GM11168 (cell line): ENCODE measurements around the gene COL5A1.

Source experiments
- in situ Hi-C: fragments of 300-500 bp; cut with MboI; formaldehyde crosslinking; loops from one replicate; pipeline ENCODE4 v1.12.0; 2022; ENCODE audit warnings: low sequenced_read_pairs; ENCODE audit not compliant: unreplicated experiment

The COL5A1 gene

DNA sequence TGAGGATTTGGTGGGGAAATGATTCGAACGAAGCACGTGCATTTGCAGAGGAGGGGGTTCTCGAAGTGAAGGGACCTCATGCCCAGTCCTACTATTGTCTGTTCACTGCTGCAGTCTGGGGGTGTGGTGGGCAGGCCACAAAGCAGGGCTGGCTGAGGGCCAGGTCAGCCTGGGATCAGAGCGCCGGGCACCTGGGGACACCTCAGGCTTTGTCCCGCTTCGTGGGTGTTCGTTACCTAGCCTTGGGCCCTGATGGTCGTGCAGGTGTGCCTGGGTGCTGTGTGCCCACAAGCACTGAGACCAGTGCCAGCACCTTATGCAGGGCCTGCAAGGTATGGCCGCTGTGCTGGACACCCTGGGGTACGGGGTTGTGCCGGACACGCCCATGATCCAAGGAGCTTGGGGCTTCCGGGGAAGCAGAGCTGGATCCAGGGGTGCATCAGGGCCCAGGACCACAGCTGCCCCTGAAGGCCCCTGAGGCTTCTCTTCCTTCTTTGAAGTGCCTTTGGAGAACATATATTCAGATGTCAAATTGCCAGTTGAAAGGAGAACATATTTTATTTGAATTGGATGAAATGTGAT is 80.6 kb downstream of the COL5A1 start:
- in situ Hi-C loops: no loop called here

GRCh38 chr9:134723037-134723436 is 81.4 kb downstream of the COL5A1 start:
- in situ Hi-C loops: no loop called here

DNA sequence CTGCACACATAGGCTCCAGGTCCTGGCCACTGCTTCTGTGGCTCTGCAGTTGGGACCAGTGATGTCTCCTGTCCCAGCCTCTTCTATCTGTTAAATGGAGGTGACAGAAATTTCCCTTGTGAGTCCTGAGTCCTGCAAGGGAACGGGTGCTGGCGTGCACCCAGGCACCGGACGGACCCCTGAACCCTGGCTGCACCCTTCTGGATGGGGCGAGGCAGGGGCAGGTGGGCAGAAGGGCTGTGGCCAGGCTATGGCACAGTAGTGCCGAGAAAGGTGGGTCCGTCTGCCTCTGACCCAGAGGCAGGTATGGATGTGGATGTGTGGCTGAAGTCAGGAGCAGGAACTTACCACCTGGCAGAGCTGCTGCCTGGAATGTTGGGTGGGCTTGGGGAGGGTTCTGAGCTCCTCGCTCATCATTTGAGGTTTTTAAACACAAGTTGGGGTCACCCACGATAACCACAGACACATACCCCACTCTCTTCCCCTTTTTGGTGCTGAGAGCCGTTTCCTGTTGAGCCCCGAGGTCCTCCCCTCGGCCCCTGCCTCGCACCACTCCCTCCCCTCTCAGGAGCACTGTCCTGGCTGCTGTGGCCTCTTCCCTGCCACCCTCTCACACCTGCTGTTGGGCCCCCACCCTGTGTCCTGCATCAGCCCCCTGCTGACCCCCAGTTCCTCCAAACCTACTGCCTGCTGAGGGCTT is 82.0 kb downstream of the COL5A1 start:
- in situ Hi-C loops: no loop called here

- in situ Hi-C loops: no loop called here
These were observed 82.8 kb downstream of the COL5A1 start for GRCh38 chr9:134724202-134724911.

GRCh38 chr9:134724912-134725604 is 83.5 kb downstream of the COL5A1 start:
- in situ Hi-C loops: no loop called here

DNA sequence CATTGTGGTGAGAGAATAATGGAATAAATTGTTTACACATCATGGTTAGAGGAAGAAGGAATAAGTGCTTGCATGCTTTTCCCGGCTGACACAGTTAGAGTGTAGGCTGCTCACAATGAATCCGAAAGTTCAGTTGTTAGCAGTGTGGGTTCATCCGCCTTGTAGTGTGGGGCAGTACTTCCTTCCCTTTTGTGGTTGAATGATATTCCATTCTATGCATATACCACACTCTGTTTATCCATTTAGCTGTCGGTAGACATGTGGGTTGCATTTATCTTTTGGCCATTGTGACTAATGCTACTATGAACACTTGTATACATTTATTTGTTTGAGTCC is 84.0 kb downstream of the COL5A1 start:
- in situ Hi-C loops: no loop called here

GRCh38 chr9:134726026-134726721 is 84.6 kb downstream of the COL5A1 start:
- in situ Hi-C loops: no loop called here

DNA sequence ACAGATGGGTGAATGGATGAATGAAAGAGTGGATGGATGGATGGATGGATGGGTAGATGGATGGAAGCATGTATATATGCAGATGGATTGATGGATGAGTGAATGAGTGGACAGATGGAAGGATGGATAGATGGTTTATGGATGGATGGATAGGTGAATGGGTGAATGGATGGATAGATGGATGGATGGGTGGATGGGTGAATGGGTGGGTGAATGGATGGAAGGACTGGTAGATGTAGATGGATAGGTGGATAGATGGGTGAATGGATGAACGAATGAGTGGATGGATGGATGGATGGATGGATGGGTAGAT is 85.1 kb downstream of the COL5A1 start:
- in situ Hi-C loops: no loop called here

- in situ Hi-C loops: no loop called here
These were observed 86.6 kb downstream of the COL5A1 start for GRCh38 chr9:134728021-134728795.

DNA sequence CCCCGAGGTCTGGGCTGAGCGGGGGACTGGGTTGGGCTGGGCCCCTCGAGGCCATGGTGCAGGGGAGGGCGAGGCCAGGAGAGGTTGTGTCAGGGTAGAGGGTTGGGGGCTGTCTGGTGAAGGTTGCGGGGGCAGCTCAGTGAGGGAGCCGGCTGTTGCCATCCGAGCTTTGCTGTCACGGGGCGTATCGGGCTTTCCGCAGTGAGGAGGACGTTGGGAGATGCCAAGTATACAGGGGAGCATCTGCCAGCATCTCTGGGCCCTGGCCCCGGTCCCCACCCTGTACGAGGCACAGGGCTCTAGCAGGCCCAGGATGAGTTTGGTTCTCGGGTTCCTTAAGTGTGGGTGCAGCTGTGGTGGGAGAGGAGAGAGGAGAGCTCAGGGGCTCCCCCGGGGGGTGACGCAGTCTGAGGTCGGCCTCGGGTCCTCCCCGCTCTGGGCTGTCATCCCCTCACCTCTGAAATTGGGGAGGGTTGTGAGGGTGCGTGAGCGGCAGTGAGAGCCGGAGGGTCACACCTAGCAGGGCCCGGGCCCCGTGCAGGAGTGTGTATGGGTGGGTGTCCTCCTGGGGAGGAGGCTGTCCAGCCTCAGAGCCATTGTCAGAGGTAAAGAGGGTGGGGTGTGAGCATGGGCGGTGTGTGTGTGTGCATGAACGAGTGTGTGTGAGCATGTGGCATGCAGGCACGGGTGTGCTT is 87.3 kb downstream of the COL5A1 start:
- in situ Hi-C loops: no loop called here

GRCh38 chr9:134730011-134730760 is 88.6 kb downstream of the COL5A1 start:
- in situ Hi-C loops: no loop called here

DNA sequence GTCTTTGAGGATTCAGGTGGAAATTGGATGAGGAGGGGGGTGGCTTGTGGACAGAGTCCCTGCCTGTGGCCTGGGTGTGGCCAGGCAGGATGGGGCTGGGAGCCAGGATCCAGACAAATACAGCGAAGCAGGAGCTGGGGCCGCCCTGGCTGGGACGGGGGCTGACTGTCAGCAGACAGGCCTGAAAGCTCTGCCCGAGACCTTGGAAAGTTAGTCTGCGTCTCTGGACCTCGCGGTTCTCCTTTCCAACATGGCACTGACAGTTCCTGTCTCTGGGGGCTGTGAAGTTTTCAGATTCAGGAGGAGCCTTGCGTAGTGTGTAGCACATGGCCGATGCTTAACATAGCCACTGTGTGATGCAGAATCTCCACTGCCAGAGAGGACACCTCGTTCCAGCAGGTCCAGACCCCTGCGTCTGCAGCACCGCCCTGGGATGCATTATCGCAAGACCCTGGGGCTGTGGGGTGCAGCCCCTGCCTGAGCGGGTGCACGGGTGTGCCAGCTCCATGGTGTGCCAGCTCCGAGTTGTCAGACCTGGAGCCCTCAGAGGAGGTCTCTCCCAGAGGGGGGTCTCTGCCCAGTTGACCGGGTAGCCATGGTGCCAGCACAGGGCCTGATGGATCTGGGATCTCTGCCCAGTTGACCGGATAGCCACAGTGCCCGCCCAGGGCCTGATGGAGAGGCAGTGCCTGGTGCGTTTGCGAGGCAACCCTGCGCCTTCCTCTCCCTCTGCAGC is 89.3 kb downstream of the COL5A1 start:
- in situ Hi-C loops: no loop called here

DNA sequence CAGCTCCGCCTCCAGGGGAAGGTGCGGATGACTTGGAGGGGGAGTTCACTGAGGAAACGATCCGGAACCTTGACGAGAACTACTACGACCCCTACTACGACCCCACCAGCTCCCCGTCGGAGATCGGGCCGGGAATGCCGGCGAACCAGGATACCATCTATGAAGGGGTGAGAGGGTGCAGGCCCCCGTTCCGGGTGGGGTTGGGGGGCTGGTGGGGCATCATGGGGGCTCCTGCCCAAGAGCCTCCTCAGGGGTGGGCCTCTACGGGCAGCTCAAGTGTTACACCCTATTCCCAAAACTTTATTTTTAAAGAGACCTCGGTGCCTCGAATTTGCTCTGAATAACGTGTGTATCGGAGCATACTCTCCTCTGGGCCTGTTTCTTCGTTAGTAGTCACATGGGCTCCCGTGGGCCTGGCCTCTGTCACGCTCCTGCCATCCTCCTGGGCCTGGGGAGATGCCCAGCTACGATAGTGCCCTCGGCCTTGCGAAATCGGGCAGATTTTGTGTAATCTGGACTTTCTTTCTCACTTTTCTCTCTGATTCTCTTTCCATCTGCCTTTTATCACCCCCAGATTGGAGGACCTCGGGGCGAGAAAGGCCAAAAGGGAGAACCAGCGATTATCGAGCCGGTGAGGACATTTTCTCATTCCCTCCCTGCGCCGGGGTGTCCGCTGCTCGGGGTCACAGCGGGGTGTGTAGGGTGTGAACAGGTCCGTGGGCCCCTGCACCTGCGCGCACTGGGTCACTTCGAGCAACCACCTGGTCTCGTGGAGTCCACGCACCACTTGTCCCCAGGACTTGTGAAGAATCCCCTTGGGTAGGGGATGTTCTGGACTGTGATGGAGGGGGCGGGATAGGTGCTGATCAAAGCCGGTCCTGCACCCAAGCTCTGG is 90.1 kb downstream of the COL5A1 start:
- in situ Hi-C loops: no loop called here

DNA sequence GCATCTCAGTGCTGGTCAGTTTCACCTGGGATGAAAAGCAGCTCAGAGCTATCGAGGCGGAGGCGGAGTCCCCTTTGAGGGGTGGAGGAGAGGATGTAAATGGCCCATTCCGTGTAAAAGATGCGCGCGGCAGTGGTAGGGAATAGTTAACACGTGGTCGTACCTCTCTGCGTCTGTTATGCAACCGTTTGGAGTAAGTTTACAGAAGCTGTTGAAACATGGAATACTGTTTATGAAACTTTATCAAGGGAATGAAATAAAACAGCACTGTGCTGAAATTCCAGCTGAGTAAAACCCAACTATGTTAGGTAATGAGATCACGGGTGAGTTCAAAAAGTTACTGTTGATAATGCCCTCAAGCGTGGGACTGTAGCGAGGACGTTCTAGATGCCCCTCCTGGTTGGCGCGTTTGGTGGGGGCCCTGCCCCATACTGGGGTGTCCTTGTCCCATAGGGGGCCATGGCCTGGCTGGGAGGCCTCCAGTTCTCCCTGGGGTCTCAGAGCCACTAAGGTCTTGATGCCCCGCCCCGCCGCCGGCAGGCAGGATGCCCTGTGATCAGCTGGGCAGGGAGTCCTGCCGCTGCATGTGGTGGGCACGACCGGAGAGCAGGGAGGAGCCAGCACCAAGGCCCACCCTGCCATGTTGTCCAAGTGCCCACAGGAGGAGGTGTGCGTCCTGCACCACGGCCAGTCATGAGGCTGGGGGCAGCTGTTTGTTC is 90.9 kb downstream of the COL5A1 start:
- in situ Hi-C loops: no loop called here

DNA sequence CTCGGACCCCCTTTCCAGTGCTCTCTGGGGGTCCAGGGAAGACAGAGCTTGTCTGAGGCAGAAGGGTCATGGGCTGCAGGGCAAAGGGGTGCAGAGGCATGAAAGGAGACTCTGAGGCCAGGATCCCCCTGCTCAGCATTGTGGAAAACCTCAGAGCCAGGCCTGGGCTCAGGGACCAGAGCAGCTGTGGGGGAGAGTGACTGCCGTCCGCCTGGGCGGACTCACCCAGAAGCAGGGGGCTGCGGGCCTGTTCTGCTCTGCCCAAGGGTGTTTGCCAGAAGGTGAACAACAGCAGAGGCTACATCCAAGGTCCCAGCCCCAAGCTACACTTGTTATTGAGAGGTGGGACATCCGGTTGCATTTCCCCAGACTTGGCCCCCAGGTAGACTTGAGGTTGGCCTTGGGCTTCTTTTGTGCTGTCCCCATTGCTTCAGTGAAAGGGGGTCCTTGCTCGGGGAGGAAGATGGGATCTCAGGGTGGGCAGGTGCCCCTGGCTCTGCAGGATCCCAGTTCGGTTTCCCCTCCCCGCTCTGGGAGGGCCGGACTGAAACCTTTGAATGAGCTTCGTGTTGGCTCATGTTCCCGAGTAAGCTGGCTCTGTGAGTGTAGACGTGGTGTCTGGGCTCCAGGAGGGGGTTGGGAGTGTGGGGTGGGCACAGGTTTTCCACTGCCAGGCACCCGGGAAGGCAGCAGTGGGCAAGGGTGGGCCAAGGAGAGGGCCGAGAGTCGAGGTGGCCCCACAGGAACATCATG is 92.1 kb downstream of the COL5A1 start:
- in situ Hi-C loops: no loop called here

- in situ Hi-C loops: no loop called here
These were observed 92.7 kb downstream of the COL5A1 start for GRCh38 chr9:134734270-134734669.
